ENCODE results near the gene TTC3. TPM values are rescaled to one million over a fixed set of nuclear protein-coding genes. Genes with fewer than 3 reads are reported as not detected.

The TTC3 gene
- total RNA-seq, 2 experiments from 2014 or later = 73.5 to 90.0 TPM

DNA sequence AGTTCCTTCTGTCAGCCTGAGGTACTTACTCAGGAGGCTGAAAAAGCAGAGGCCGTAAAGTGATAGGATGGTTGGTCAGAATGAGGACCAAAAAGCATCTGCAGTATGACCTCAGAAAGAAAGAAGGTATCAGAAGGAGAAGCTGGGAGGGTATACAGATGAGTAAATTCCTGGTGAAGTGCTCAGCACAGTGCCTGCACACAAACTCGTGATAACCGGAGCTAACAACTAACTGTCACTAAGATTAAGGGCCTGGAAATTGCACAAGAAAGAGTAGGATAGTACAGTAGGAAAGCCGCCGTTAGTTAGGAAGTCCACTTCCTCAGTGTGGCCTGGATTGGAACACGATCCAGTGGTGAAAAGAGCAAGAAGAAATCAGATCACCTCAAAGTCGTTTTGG, 131.5 kb downstream of the TTC3 start:
- H2AFZ ChIP-seq (ENCODE audit: low read length) = no peak overlapping the region
- H3K4me3 ChIP-seq (ENCODE audit: low read depth, low read length, poor library complexity, severe bottlenecking) = no peak overlapping the region
- ChIA-PET CTCF (ENCODE audit: unreplicated experiment) (no interaction called here), POLR2A (interaction anchor here (1.0 kb wide), 1 partner anchor 37 kb away, joined by 3 read pairs; no protein-coding TSS in a partner anchor)
- DNase-seq (ENCODE audit: low spot score) = no peak
- peaks cover 21% of the 10 kb centered on the region; the same call in 1 of the 2 replicates for H3K36me3 ChIP-seq (ENCODE audit: insufficient read depth, low read length)
- H3K9me3 ChIP-seq (ENCODE audit: low read length) = no peaks in the 10 kb centered on the region
- no peaks in the 10 kb centered on the region for H3K9me2 ChIP-seq (ENCODE audit: insufficient read depth, low read length)
- no TSS peak for BruUV-seq (replicated peaks)
- H3K27ac ChIP-seq (ENCODE audit: low read depth, low read length, poor library complexity, severe bottlenecking) = no peak overlapping the region
- no peaks in the 10 kb centered on the region for H3K79me2 ChIP-seq (ENCODE audit: insufficient read depth, low read depth, low read length)
- H3K4me1 ChIP-seq (ENCODE audit: insufficient read depth, low read length, poor library complexity, severe bottlenecking) = no peaks in the 10 kb centered on the region
- H3K4me2 ChIP-seq (ENCODE audit: low read length) = no peak overlapping the region
- TF ChIP-seq, protein P1, sequence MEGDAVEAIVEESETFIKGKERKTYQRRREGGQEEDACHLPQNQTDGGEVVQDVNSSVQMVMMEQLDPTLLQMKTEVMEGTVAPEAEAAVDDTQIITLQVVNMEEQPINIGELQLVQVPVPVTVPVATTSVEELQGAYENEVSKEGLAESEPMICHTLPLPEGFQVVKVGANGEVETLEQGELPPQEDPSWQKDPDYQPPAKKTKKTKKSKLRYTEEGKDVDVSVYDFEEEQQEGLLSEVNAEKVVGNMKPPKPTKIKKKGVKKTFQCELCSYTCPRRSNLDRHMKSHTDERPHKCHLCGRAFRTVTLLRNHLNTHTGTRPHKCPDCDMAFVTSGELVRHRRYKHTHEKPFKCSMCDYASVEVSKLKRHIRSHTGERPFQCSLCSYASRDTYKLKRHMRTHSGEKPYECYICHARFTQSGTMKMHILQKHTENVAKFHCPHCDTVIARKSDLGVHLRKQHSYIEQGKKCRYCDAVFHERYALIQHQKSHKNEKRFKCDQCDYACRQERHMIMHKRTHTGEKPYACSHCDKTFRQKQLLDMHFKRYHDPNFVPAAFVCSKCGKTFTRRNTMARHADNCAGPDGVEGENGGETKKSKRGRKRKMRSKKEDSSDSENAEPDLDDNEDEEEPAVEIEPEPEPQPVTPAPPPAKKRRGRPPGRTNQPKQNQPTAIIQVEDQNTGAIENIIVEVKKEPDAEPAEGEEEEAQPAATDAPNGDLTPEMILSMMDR (conservative IDR thresholded peaks at IDR 0.05; ENCODE audit: low read length) = no peak
- no peak for TF ChIP-seq EZH2phosphoT487 (IDR thresholded peaks at IDR 0.05; ENCODE audit: borderline replicate concordance, low read depth, low read length)
- intact Hi-C loops (cut with micrococcal nuclease; ENCODE audit: unreplicated experiment) = no loop called here
- no peaks in the 10 kb centered on the region for H4K20me1 ChIP-seq (ENCODE audit: insufficient read depth, low read length)

DNA sequence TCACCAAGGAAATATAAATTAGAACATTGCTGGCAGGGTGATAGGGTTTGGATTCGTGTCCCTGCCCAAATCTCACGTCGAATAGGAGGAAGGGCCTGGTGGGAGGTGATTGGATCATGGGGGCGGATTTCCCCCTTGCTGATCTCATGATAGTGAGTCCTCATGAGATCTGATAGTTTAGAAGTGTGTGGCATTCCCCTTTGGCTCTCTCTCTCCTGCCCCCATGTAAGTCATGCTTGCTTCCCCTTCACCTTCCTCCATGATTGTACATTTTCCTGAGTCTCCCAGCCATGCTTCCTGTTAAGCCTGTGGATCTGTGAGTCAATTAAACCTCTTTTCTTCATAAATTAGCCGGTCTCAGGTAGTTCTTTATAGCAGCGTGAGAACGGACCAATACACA, 133.4 kb downstream of the TTC3 start:
- Histone ChIP-seq H3K36me3 (ENCODE audit: insufficient read depth, low read length) (peaks cover 12% of the 10 kb centered on the region; the same call in 1 of the 2 replicates), H3K4me1 (ENCODE audit: insufficient read depth, low read length, poor library complexity, severe bottlenecking) (peaks cover 4% of the 10 kb centered on the region), H3K79me2 (ENCODE audit: insufficient read depth, low read depth, low read length) (no peaks in the 10 kb centered on the region), H4K20me1 (ENCODE audit: insufficient read depth, low read length) (no peaks in the 10 kb centered on the region), H3K9me3 (ENCODE audit: low read length) (peaks cover 7% of the 10 kb centered on the region; the same call in 1 of the 2 replicates), H3K4me3 (ENCODE audit: low read depth, low read length, poor library complexity, severe bottlenecking) (no peak overlapping the region), H3K27ac (ENCODE audit: low read depth, low read length, poor library complexity, severe bottlenecking) (no peak overlapping the region), H3K9me2 (ENCODE audit: insufficient read depth, low read length) (no peaks in the 10 kb centered on the region), H2AFZ (ENCODE audit: low read length) (no peak overlapping the region), H3K4me2 (ENCODE audit: low read length) (no peak overlapping the region)
- no TSS peak for BruUV-seq (replicated peaks)
- ChIA-PET CTCF (ENCODE audit: unreplicated experiment) (no interaction called here), POLR2A (no interaction called here)
- TF ChIP-seq, protein P1 (conservative IDR thresholded peaks at IDR 0.05; ENCODE audit: low read length) = no peak
- no peak for TF ChIP-seq EZH2phosphoT487 (IDR thresholded peaks at IDR 0.05; ENCODE audit: borderline replicate concordance, low read depth, low read length)
- intact Hi-C loops (cut with micrococcal nuclease; ENCODE audit: unreplicated experiment) = no loop called here
- no peak for DNase-seq (ENCODE audit: low spot score)

DNA sequence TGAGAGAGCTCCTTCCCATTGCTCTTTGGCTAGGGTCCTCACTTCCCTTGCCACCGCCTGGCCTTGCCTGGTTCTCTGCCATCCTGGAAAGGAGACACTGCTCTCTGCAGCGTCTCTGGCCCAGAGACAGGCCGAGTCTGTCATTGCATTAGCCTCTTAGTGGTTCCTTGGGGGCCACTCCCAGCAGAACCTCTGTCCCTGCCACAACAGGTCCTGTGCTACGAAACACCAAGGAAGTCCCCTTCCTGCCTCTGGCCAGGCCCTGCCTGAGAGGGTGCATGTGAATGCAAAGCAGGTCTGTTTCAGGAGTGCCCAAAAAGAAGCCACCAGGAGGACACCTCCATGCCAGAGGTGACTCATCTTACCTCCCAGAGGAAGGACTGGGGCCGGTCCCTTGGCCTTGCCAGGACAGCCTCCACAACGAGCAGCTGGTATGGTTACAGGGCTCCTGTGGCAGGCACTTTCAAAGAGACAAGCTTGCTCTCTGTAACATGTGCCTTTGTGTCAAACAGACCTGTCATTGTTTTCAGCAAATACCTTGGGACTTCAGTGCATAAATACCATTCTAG, 134.5 kb downstream of the TTC3 start:
- ChIA-PET POLR2A (interaction anchor here (0.6 to 1.2 kb wide), 4 partner anchors 31 to 204 kb away, joined by 3 to 4 read pairs (median 3); no protein-coding TSS in a partner anchor), CTCF (ENCODE audit: unreplicated experiment) (no interaction called here)
- Histone ChIP-seq H3K4me3 (ENCODE audit: low read depth, low read length, poor library complexity, severe bottlenecking) (no peak overlapping the region), H3K4me1 (ENCODE audit: insufficient read depth, low read length, poor library complexity, severe bottlenecking) (peaks cover 4% of the 10 kb centered on the region), H3K4me2 (ENCODE audit: low read length) (no peak overlapping the region), H3K79me2 (ENCODE audit: insufficient read depth, low read depth, low read length) (no peaks in the 10 kb centered on the region), H2AFZ (ENCODE audit: low read length) (no peak overlapping the region), H4K20me1 (ENCODE audit: insufficient read depth, low read length) (no peaks in the 10 kb centered on the region), H3K36me3 (ENCODE audit: insufficient read depth, low read length) (peaks cover 8% of the 10 kb centered on the region; the same call in 1 of the 2 replicates), H3K9me3 (ENCODE audit: low read length) (peaks cover 9% of the 10 kb centered on the region; the same call in 1 of the 2 replicates), H3K9me2 (ENCODE audit: insufficient read depth, low read length) (no peaks in the 10 kb centered on the region), H3K27ac (ENCODE audit: low read depth, low read length, poor library complexity, severe bottlenecking) (no peak overlapping the region)
- TF ChIP-seq, protein P1 (conservative IDR thresholded peaks at IDR 0.05; ENCODE audit: low read length) = no peak
- TF ChIP-seq EZH2phosphoT487 (IDR thresholded peaks at IDR 0.05; ENCODE audit: borderline replicate concordance, low read depth, low read length) = no peak
- no peak for DNase-seq (ENCODE audit: low spot score)
- intact Hi-C loops (cut with micrococcal nuclease; ENCODE audit: unreplicated experiment) = no loop called here
- no TSS peak for BruUV-seq (replicated peaks)
